K562 (cell line): ENCODE measurements around the gene NUP133. TPM values are rescaled to one million over a fixed set of nuclear protein-coding genes. Genes with fewer than 3 reads are reported as not detected.

ENCODE experiments used
- ATAC-seq: fragments of 200-7000 bp; cut with Tn5 transposase; 3 replicates; pipeline ENCODE4 v1.9.1; 2020; ENCODE audit warnings: moderate library complexity
- BruUV-seq: library from RNA; stranded (reverse); fragments of 400-500 nt; replicated peaks from 2 replicates; lab custom pipeline; 2021; lab: Mats Ljungman, UMichigan
- CTCF ChIA-PET: fragments of 300-600 bp; formaldehyde crosslinking; extraction: SDS; loops from one replicate; lab custom pipeline; 2021; ENCODE audit warnings: low intra/inter-chr PET ratio; lab: Yijun Ruan, JAX
- POLR2A ChIA-PET: fragments of 300-600, 350-650 bp; sonication (Branson Sonifier 250); formaldehyde crosslinking; extraction: SDS; loops from one replicate; lab custom pipeline; 2021; ENCODE audit warnings: antibody characterized with exemption, inconsistent platforms; lab: Yijun Ruan, JAX
- DNase-seq, 4 experiments: peaks; one replicate each; pipeline versions ENCODE4 v3.0.0 to v3.0.0-alpha.2; 2011 to 2018; ENCODE audit warnings: low spot score in 3 of 4, mixed read lengths in 3 of 4; ENCODE audit errors: extremely low read depth in 1 of 4
- FAIRE-seq: peaks from 2 replicates; lab custom pipeline; 2011; peaks lifted over from hg19 to GRCh38; lab: Jason Lieb, UNC
- H2AFZ ChIP-seq: 2 replicates; pipeline ENCODE4 v1.6.0; 2011; ENCODE audit warnings: low read depth, low read length, control low read depth, inconsistent platforms
- H3K27ac ChIP-seq: fragments of 200-600 bp; 3 replicates; pipeline ENCODE4 v1.8.0; 2011; ENCODE audit warnings: low read depth, mild to moderate bottlenecking, control low read depth, inconsistent platforms, low read length, moderate library complexity, mixed read lengths; ENCODE audit errors: extremely low read depth
- H3K27me3 ChIP-seq, 2 experiments: fragments of 300-600 bp in 1 of 2; 2 replicates in 1 of 2; 3 replicates in 1 of 2; pipeline versions ENCODE4 v1.6.0 to v1.8.0; 2011; ENCODE audit warnings: inconsistent platforms in 2 of 2, low read length in 2 of 2, mild to moderate bottlenecking in 1 of 2, mixed read lengths in 1 of 2, moderate library complexity in 1 of 2; ENCODE audit not compliant: control insufficient read depth in 2 of 2, insufficient read depth in 2 of 2
- H3K36me3 ChIP-seq: fragments of 300-600 bp; 3 replicates; pipeline ENCODE4 v1.8.0; 2011; ENCODE audit warnings: mild to moderate bottlenecking, low read length, inconsistent platforms; ENCODE audit not compliant: control insufficient read depth, insufficient read depth
- H3K4me1 ChIP-seq, 2 experiments: fragments of 200-600 bp in 1 of 2; replicated peaks in 1 of 2; 2 replicates in 1 of 2; 3 replicates in 1 of 2; pipeline versions ENCODE4 v1.5.1 to v1.8.0; 2011; ENCODE audit warnings: inconsistent platforms in 2 of 2, low read length in 2 of 2, mild to moderate bottlenecking in 1 of 2, mixed read lengths in 1 of 2, moderate library complexity in 1 of 2; ENCODE audit not compliant: control insufficient read depth in 2 of 2, insufficient read depth in 2 of 2
- H3K4me2 ChIP-seq: 2 replicates; pipeline ENCODE4 v1.6.1; 2011; ENCODE audit warnings: low read length, control low read depth, inconsistent platforms, mixed read lengths; ENCODE audit not compliant: insufficient read depth
- H3K4me3 ChIP-seq: fragments of 200-600 bp; sonication (generic), shearing (Covaris generic); 2 replicates; pipeline ENCODE4 v1.5.1; 2016; ENCODE audit warnings: control low read depth, inconsistent platforms
- H3K79me2 ChIP-seq: fragments of 200-600 bp; 3 replicates; pipeline ENCODE4 v1.8.0; 2011; ENCODE audit warnings: low read length, inconsistent platforms; ENCODE audit not compliant: control insufficient read depth, insufficient read depth
- H3K9ac ChIP-seq, 2 experiments: 2 replicates each; pipeline versions ENCODE4 v1.6.0 to v1.6.1; 2011; ENCODE audit warnings: low read depth in 2 of 2, low read length in 2 of 2, control low read depth in 1 of 2, inconsistent platforms in 1 of 2, mild to moderate bottlenecking in 1 of 2, mixed read lengths in 1 of 2; ENCODE audit not compliant: insufficient read depth in 1 of 2
- H3K9me1 ChIP-seq: one replicate; pipeline ENCODE4 v1.6.0; 2011; ENCODE audit warnings: inconsistent platforms, mild to moderate bottlenecking, low read length, moderate library complexity; ENCODE audit not compliant: control insufficient read depth, insufficient read depth
- H3K9me3 ChIP-seq: replicated peaks from 2 replicates; pipeline ENCODE4 v1.5.1; 2011; ENCODE audit warnings: low read depth, low read length, inconsistent platforms; ENCODE audit not compliant: control insufficient read depth, insufficient read depth
- H4K20me1 ChIP-seq: replicated peaks from 2 replicates; pipeline ENCODE4 v1.6.1; 2011; ENCODE audit warnings: low read length, inconsistent platforms, mixed read lengths; ENCODE audit not compliant: control insufficient read depth, insufficient read depth
- ARID2 ChIP-seq: fragments of 450-650 bp; IDR thresholded peaks from 2 replicates; pipeline ENCODE4 v1.6.1; 2017; ENCODE audit warnings: antibody characterized with exemption, mild to moderate bottlenecking
- ATF4 ChIP-seq: fragments of 450-650 bp; formaldehyde crosslinking; IDR thresholded peaks from 2 replicates; pipeline ENCODE4 v1.4.0; 2022; ENCODE audit warnings: mild to moderate bottlenecking, moderate library complexity
- MIER1 ChIP-seq: fragments of 450-650 bp; IDR thresholded peaks from 2 replicates; pipeline ENCODE4 v1.6.1; 2016; ENCODE audit warnings: antibody characterized with exemption, mild to moderate bottlenecking, low read depth
- PHF21A ChIP-seq: fragments of 450-650 bp; IDR thresholded peaks from 2 replicates; pipeline ENCODE4 v1.6.1; 2017; ENCODE audit warnings: low read depth, borderline replicate concordance
- TEAD2 ChIP-seq: fragments of 450-650 bp; IDR thresholded peaks from 2 replicates; pipeline ENCODE4 v1.6.1; 2016; ENCODE audit warnings: missing genetic modification characterization, control low read depth, missing compliant biosample characterization
- TOE1 ChIP-seq, 2 experiments: fragments of 450-650 bp in 1 of 2; sonication (generic) in 1 of 2; formaldehyde crosslinking in 1 of 2; IDR thresholded peaks; 2 replicates each; pipeline versions ENCODE4 v1.7.1 to v1.8.0; 2016 to 2022; ENCODE audit warnings: borderline replicate concordance in 2 of 2, mild to moderate bottlenecking in 2 of 2, antibody characterized with exemption in 1 of 2, inconsistent platforms in 1 of 2, low read depth in 1 of 2, missing genetic modification reagents in 1 of 2, moderate library complexity in 1 of 2
- ZBTB49 ChIP-seq: sonication (generic); formaldehyde crosslinking; IDR thresholded peaks from 2 replicates; pipeline ENCODE4 v1.8.0; 2022; ENCODE audit warnings: missing genetic modification reagents, mild to moderate bottlenecking, borderline replicate concordance
- ZNF217 ChIP-seq: sonication (generic); formaldehyde crosslinking; IDR thresholded peaks from 2 replicates; pipeline ENCODE4 v1.8.0; 2022; ENCODE audit warnings: mild to moderate bottlenecking, missing genetic modification reagents
- ZSCAN32 ChIP-seq: fragments of 450-650 bp; formaldehyde crosslinking; IDR thresholded peaks from 2 replicates; pipeline ENCODE4 v1.4.0; 2020; ENCODE audit warnings: mild to moderate bottlenecking, moderate library complexity
- WGBS: fragments of 100-300 bp; shearing (Covaris generic); methylation state at CpG from one replicate; pipeline ENCODE4 v1.1.6; 2016; ENCODE audit warnings: low coverage, mixed read lengths; ENCODE audit not compliant: insufficient coverage; ENCODE audit errors: missing lambda C conversion rate; 5-methylcytosine and 5-hydroxymethylcytosine counted together
- in situ Hi-C: fragments of 300-500 bp; cut with MboI; formaldehyde crosslinking; loops from 4 replicates; pipeline ENCODE4 v1.15.0; 2018; ENCODE audit warnings: inconsistent platforms, mixed read lengths
- intact Hi-C: fragments of 100-400 bp; cut with micrococcal nuclease; formaldehyde crosslinking; loops from 2 replicates; pipeline ENCODE4 v1.14.2; 2022
- polyA plus RNA-seq, 8 experiments: library from polyadenylated mRNA; depleted of rRNA in 4 of 8; stranded (reverse) in 5 of 8; unstranded in 3 of 8; fragments of >200 nt; fragmentation: Nextera tagmentation in 2 of 8; fragmentation: Illumina TruSeq in 1 of 8; extraction: Ambion mirVana in 2 of 8; extraction: Trizol in 1 of 8; gene quantifications; 2 replicates each; pipeline versions ENCODE4 v1.2.1 to v1.2.3, GENCODE V29; 2011 to 2014; ENCODE audit warnings: inconsistent platforms in 1 of 8, missing spikeins in 1 of 8
- total RNA-seq, 7 experiments: library from RNA; depleted of rRNA in 6 of 7; stranded (reverse); fragments of >200 nt in 6 of 7; fragmentation: Illumina TruSeq in 2 of 7; extraction: Trizol in 2 of 7; gene quantifications; 2 replicates each; pipeline versions ENCODE4 v1.2.1 to v1.2.3, GENCODE V29; 2011 to 2021; ENCODE audit warnings: low replicate concordance in 1 of 7

NUP133 gene
- total and polyA plus RNA-seq, 9 of the 15 experiments (the other 6 are each of a cell fraction or from before 2014, with no cell fraction given) = 21.7 to 85.1 (median 61.3) TPM

GRCh38 chr1:229457436-229457835 lies 50.7 kb downstream of the NUP133 start:
- DNase-seq (no peak), FAIRE-seq (no peak), ATAC-seq (no peak)
- Histone ChIP-seq H3K36me3 (peaks cover 91% of the 10 kb centered on the region), H3K4me2 (no peak overlapping the region), H3K79me2 (no peaks in the 10 kb centered on the region), H3K4me3 (no peak overlapping the region), H2AFZ (no peak overlapping the region), H3K27me3 (no peaks in the 10 kb centered on the region), H3K4me1 (no peaks in the 10 kb centered on the region), H3K9me3 (no peaks in the 10 kb centered on the region), H3K9me1 (no peaks in the 10 kb centered on the region), H3K27ac (no peak overlapping the region), H3K9ac (no peak overlapping the region), H4K20me1 (no peaks in the 10 kb centered on the region)
- BruUV-seq = no TSS peak
- TF ChIP-seq MIER1 (no peak), ZNF217 (CRISPR knock-in tag) (no peak), ATF4 (CRISPR knock-in tag) (no peak), TEAD2 (tag) (no peak), PHF21A (no peak), ZSCAN32 (CRISPR knock-in tag) (no peak), ZBTB49 (CRISPR knock-in tag) (no peak), ARID2 (no peak), TOE1 (IDR thresholded peaks at IDR 0.05; ENCODE audit: borderline replicate concordance) (no peak), TOE1 (CRISPR knock-in tag; IDR thresholded peaks at IDR 0.05; ENCODE audit: borderline replicate concordance, low read depth) (no peak)
- WGBS = 84% methylated on average over 4 of the region's 4 CpGs
- in situ Hi-C loops = no loop called here
- CTCF ChIA-PET = no interaction called here
- intact Hi-C loops = no loop called here
- POLR2A ChIA-PET = no interaction called here
